Endothelial cell of umbilical vein (primary cell): ENCODE measurements around the gene ELOVL6. TPM values are rescaled to one million over a fixed set of nuclear protein-coding genes. Genes with fewer than 3 reads are reported as not detected.

Source experiments
- BruUV-seq: library from RNA; stranded (reverse); fragments of 400-500 nt; replicated peaks from 2 replicates; lab custom pipeline; 2021; lab: Mats Ljungman, UMichigan
- CTCF ChIA-PET: fragments of 300-600, 350-600 bp; sonication (Branson Sonifier 250); formaldehyde crosslinking; loops from one replicate; lab custom pipeline; 2021; ENCODE audit warnings: antibody characterized with exemption, inconsistent platforms; lab: Charles Lee
- POLR2A ChIA-PET: fragments of 300-600, 350-600 bp; sonication (Branson Sonifier 250); formaldehyde crosslinking; loops from one replicate; lab custom pipeline; 2021; ENCODE audit warnings: antibody characterized with exemption, inconsistent platforms; lab: Charles Lee
- DNase-seq: peaks from one replicate; pipeline ENCODE4 v3.0.0-alpha.2; 2011; ENCODE audit warnings: low read depth, low spot score
- FAIRE-seq: peaks from 2 replicates; lab custom pipeline; 2011; peaks lifted over from hg19 to GRCh38; lab: Jason Lieb, UNC
- H2AFZ ChIP-seq: 2 replicates; pipeline ENCODE4 v1.6.0; 2012; ENCODE audit warnings: low read depth, low read length, control low read depth, inconsistent platforms
- H3K27ac ChIP-seq: 2 replicates; pipeline ENCODE4 v1.5.1; 2011; ENCODE audit warnings: low read depth, mild to moderate bottlenecking, control low read depth, low read length, moderate library complexity; ENCODE audit not compliant: insufficient read depth
- H3K27me3 ChIP-seq, 2 experiments: 2 replicates each; pipeline versions ENCODE4 v1.6.0 to v1.6.1; 2011; ENCODE audit warnings: low read length in 2 of 2, mixed read lengths in 1 of 2; ENCODE audit not compliant: control insufficient read depth in 2 of 2, insufficient read depth in 2 of 2
- H3K36me3 ChIP-seq, 2 experiments: 2 replicates in 1 of 2; 3 replicates in 1 of 2; pipeline ENCODE4 v1.5.1; 2011; ENCODE audit warnings: low read length in 2 of 2, mild to moderate bottlenecking in 1 of 2, moderate library complexity in 1 of 2; ENCODE audit not compliant: control insufficient read depth in 2 of 2, insufficient read depth in 2 of 2; ENCODE audit errors: extremely low read depth in 1 of 2
- H3K4me1 ChIP-seq: 3 replicates; pipeline ENCODE4 v1.5.1; 2011; ENCODE audit warnings: mild to moderate bottlenecking, low read length; ENCODE audit not compliant: control insufficient read depth, insufficient read depth; ENCODE audit errors: extremely low read depth
- H3K4me2 ChIP-seq: 2 replicates; pipeline ENCODE4 v1.6.1; 2011; ENCODE audit warnings: low read length, control low read depth, mixed read lengths; ENCODE audit not compliant: insufficient read depth
- H3K4me3 ChIP-seq, 3 experiments: fragments of 200-600 bp in 1 of 3; sonication (generic), shearing (Covaris generic) in 1 of 3; replicated peaks in 1 of 3; 2 replicates each; pipeline ENCODE4 v1.5.1; 2011 to 2016; ENCODE audit warnings: control low read depth in 3 of 3, low read length in 3 of 3, mild to moderate bottlenecking in 2 of 3, inconsistent platforms in 1 of 3, low read depth in 1 of 3, moderate library complexity in 1 of 3; ENCODE audit not compliant: insufficient read depth in 1 of 3
- H3K79me2 ChIP-seq: 2 replicates; pipeline ENCODE4 v1.6.0; 2012; ENCODE audit warnings: low read length, inconsistent platforms; ENCODE audit not compliant: control insufficient read depth, insufficient read depth
- H3K9ac ChIP-seq: replicated peaks from 2 replicates; pipeline ENCODE3; 2011; ENCODE audit warnings: low read length, control low read depth; ENCODE audit not compliant: insufficient read depth; ENCODE audit errors: extremely low read depth
- H3K9me1 ChIP-seq: replicated peaks from 3 replicates; pipeline ENCODE4 v1.6.0; 2011; ENCODE audit warnings: mild to moderate bottlenecking, low read length; ENCODE audit not compliant: control insufficient read depth, insufficient read depth; ENCODE audit errors: extremely low read depth
- H3K9me3 ChIP-seq: replicated peaks from 2 replicates; pipeline ENCODE4 v1.5.1; 2012; ENCODE audit warnings: low read length, inconsistent platforms; ENCODE audit not compliant: control insufficient read depth, insufficient read depth
- H4K20me1 ChIP-seq: replicated peaks from 2 replicates; pipeline ENCODE3; 2011; ENCODE audit warnings: mild to moderate bottlenecking, low read length; ENCODE audit not compliant: control insufficient read depth, insufficient read depth; ENCODE audit errors: extremely low read depth
- EZH2 ChIP-seq: IDR thresholded peaks from 2 replicates; pipeline ENCODE4 v1.6.1; 2012; ENCODE audit warnings: borderline replicate concordance, low read depth, mild to moderate bottlenecking, moderate library complexity, low read length, inconsistent platforms; ENCODE audit not compliant: severe bottlenecking
- FOS ChIP-seq: IDR thresholded peaks from 2 replicates; pipeline ENCODE4 v1.6.1; 2011; ENCODE audit warnings: mild to moderate bottlenecking, low read length, moderate library complexity, borderline replicate concordance; ENCODE audit not compliant: insufficient read depth
- GATA2 ChIP-seq: IDR thresholded peaks from 2 replicates; pipeline ENCODE4 v1.7.0; 2011; ENCODE audit warnings: low read depth, mild to moderate bottlenecking, moderate library complexity, mixed read lengths, low read length; ENCODE audit not compliant: insufficient read length, insufficient read depth
- JUN ChIP-seq: IDR thresholded peaks from 2 replicates; pipeline ENCODE4 v1.6.1; 2011; ENCODE audit warnings: borderline replicate concordance, low read depth; ENCODE audit not compliant: insufficient read length, insufficient read depth
- MYC ChIP-seq: IDR thresholded peaks from one replicate; pipeline ENCODE4 v1.6.1; 2011; ENCODE audit warnings: mild to moderate bottlenecking, low read depth, low read length
- POLR2A ChIP-seq: IDR thresholded peaks from 2 replicates; pipeline ENCODE4 v1.6.1; 2012; ENCODE audit warnings: low read depth, mild to moderate bottlenecking, control low read depth, low read length
- POLR2AphosphoS5 ChIP-seq: IDR thresholded peaks from 2 replicates; pipeline ENCODE4 v1.6.1; 2012; ENCODE audit warnings: low read depth, mild to moderate bottlenecking, control low read depth, low read length, moderate library complexity; ENCODE audit not compliant: insufficient read depth
- dilution Hi-C: fragments of 300-500 bp; cut with MboI; formaldehyde crosslinking; loops from one replicate; pipeline ENCODE4 v1.15.0; 2019; ENCODE audit warnings: low sequenced_read_pairs; ENCODE audit not compliant: extremely low pct_ligation_motif_present
- intact Hi-C: fragments of 100-400 bp; cut with micrococcal nuclease; formaldehyde crosslinking; loops from one replicate; pipeline ENCODE4 v1.10.0; 2022
- polyA plus RNA-seq, 4 experiments: library from polyadenylated mRNA; depleted of rRNA in 3 of 4; stranded (reverse) in 3 of 4; unstranded in 1 of 4; fragments of >200 nt; gene quantifications; 2 replicates each; pipeline versions ENCODE4 v1.2.1 to v1.2.3, GENCODE V29; 2011 to 2012; ENCODE audit warnings: missing spikeins in 1 of 4
- total RNA-seq: library from RNA; stranded (reverse); gene quantifications from 2 replicates; pipeline ENCODE4 v1.2.3, GENCODE V29; 2021
- TF ChIP-seq, protein P1 (sequence below), 2 donors: IDR thresholded peaks; 1 replicate in 1 of 2; 2 replicates in 1 of 2; pipeline ENCODE4 v1.5.1; 2011; ENCODE audit warnings: low read length in 2 of 2, mild to moderate bottlenecking in 2 of 2, moderate library complexity in 2 of 2, control low read depth in 1 of 2, inconsistent platforms in 1 of 2, low read depth in 1 of 2; ENCODE audit not compliant: insufficient read depth in 1 of 2; ENCODE audit errors: extremely low read depth in 1 of 2
- TF ChIP-seq, protein P2 (sequence below): IDR thresholded peaks from 2 replicates; pipeline ENCODE4 v1.6.1; 2011; ENCODE audit not compliant: insufficient read depth, insufficient read length

The ELOVL6 gene
- total and polyA plus RNA-seq, 2 donors (not counting 3 experiments of a cell fraction or from before 2014, with no cell fraction given), result 6.4 to 26.1 TPM

DNA sequence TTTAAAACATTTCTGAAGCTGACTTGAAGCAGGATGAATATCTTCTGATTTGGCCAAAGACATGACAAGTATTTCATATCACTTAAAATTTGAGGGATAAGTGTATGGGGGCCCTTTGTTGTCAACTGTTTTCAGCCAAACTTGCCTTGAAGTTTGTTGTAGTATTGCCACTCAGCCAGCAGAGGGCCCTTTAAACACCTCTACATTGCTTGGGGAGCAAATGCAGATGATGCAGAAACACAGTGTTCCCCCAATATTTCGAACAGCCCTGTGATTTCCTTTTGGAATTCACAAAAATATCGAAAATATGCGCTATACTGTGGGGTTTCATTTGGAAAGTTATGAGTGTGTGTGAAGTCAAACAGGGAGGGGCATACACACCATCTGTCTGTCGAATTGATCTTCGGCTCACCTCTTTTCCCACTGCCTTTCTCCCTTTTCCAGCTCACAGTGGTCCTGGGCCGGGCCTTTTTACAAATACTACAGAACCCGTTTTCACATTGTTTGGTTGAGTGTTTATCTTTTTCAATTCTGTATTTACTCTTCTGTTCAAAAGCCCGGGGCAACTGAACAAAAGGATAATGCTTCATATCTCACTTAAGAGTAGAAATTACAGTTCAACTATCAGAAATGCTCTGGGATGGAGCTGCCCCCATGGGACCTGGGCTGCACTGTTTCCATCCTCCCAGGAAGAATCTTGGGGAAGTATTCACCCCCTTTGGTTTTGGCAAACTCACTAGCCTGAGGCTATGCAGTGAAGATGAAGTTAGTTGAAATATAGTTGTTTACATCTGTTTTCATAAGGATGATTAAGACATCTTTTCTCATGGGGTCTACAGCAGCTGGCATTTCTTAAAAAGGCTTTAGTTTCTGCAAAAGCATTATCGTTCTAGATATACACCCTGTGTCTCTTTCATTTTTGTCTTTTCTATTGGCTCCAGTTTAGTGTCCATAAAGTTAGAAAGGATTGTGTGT, 148.2 kb downstream of the ELOVL6 start:
- peak; percentile 46 for DNase-seq
- BruUV-seq, result TSS peak; percentile 13
- TF ChIP-seq FOS, result no peak
- TF ChIP-seq GATA2, result no peak
- TF ChIP-seq, protein P1, sequence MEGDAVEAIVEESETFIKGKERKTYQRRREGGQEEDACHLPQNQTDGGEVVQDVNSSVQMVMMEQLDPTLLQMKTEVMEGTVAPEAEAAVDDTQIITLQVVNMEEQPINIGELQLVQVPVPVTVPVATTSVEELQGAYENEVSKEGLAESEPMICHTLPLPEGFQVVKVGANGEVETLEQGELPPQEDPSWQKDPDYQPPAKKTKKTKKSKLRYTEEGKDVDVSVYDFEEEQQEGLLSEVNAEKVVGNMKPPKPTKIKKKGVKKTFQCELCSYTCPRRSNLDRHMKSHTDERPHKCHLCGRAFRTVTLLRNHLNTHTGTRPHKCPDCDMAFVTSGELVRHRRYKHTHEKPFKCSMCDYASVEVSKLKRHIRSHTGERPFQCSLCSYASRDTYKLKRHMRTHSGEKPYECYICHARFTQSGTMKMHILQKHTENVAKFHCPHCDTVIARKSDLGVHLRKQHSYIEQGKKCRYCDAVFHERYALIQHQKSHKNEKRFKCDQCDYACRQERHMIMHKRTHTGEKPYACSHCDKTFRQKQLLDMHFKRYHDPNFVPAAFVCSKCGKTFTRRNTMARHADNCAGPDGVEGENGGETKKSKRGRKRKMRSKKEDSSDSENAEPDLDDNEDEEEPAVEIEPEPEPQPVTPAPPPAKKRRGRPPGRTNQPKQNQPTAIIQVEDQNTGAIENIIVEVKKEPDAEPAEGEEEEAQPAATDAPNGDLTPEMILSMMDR (IDR thresholded peaks at IDR 0.05; ENCODE audit: extremely low read depth in 1 of 2, insufficient read depth in 1 of 2, low read depth in 1 of 2, low read length in 2 of 2), result peak; percentile 68 to 75
- no peak for TF ChIP-seq POLR2AphosphoS5
- no peak for TF ChIP-seq EZH2
- no peak for TF ChIP-seq POLR2A
- TF ChIP-seq JUN, result no peak
- TF ChIP-seq MYC, result no peak
- TF ChIP-seq, protein P2, sequence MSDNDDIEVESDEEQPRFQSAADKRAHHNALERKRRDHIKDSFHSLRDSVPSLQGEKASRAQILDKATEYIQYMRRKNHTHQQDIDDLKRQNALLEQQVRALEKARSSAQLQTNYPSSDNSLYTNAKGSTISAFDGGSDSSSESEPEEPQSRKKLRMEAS, result no peak

More for the DNA sequence above, 148.2 kb downstream of the ELOVL6 start:
- Histone ChIP-seq H3K4me2 (no peak overlapping the region), H3K9me1 (no peaks in the 10 kb centered on the region), H4K20me1 (no peaks in the 10 kb centered on the region), H3K9me3 (no peaks in the 10 kb centered on the region), H3K79me2 (no peaks in the 10 kb centered on the region), H3K27ac (no peak overlapping the region), H3K36me3 (no peaks in the 10 kb centered on the region), H3K4me1 (no peaks in the 10 kb centered on the region), H3K27me3 (no peaks in the 10 kb centered on the region), H3K4me3 (no peak overlapping the region), H3K9ac (no peak overlapping the region), H2AFZ (no peak overlapping the region)
- dilution Hi-C loops, result no loop called here
- POLR2A ChIA-PET, result no interaction called here
- peak; percentile 68 for FAIRE-seq
- intact Hi-C loops, result loop anchor here (1.0 to 5.0 kb wide), 4 partner anchors 37 to 467 kb away; partner anchors contain the start of gene ELOVL6
- CTCF ChIA-PET, result interaction anchor here (0.6 to 3.2 kb wide), 34 partner anchors 9 to 1982 kb away, joined by 3 to 58 read pairs (median 4); partner anchors contain the start of gene ELOVL6
